Activated CD4-positive, CD25-positive, alpha-beta regulatory T cell treated with anti-CD3 and anti-CD28 coated beads, Interleukin-2, amount 50 U/mL, for 24 hours (primary cell): Measurements from ENCODE around the gene ANO4.

ENCODE experiments used
- ATAC-seq, 2 donors: fragments of 150-1000 bp; cut with Tn5 transposase; one replicate each; pipeline ENCODE4 v1.10.0; 2021; ENCODE audit warnings: mild to moderate bottlenecking in 1 of 2, moderate library complexity in 1 of 2

ANO4 gene

DNA sequence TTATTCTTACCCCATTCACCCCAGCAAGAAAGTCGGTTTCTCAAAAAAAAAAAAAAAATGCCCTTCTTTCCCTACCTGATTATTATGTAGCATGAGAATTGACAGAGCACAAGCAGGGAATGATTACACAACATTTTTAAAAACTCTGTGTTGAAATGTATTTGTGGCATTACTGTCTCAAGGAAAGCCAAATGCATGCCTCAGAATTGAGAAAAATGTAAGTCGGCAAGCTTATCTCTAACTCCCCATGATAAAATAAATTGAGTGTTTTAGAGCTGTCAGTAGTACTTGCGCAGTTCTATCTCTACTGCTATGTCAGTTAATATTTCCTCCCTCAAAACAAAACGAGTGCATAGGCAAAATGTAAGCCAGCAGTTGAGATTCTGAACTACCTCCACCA, 25.7 kb downstream of the ANO4 start:
- ATAC-seq: no peak

DNA sequence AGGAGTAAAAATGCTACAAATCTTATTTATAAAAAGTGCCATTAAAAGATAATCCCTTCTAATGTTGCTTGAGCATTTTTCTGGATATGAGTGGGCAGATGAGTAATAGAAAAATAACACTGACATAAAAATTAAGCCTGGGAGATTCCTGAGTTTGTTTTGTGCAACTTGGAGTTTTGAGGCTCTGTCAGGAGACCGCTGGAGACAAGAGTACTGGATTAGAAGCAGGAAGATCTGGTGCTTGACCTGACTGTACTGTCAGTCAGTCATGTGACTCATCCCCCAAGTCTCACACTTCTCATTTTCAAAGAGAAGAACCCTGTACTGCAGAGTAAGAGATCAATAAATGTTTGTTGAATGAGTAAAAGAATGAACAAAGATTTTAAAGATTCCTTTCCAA, 29.4 kb downstream of the ANO4 start:
- no peak for ATAC-seq

- no peak for ATAC-seq
Observed at GRCh38 chr12:100824476-100824875, 29.9 kb downstream of the ANO4 start.

DNA sequence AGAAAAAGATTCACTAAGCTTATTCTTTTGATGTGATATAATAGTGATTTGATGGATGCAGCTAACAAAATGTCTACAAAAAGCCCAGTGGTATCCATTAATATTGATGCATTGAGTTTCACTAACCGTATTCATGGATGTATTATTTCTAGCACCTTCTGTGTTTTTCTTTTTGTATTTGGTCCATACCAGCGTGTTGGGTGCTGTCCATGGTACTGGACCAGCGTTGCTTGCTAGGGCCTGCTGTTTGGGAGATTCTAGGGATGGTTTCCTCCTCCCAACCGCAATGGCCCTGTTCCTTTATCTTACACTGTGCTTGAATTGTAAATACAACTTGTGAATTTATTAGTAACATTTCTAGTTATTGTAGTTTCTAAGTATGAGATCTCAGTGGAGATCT, 31.7 kb downstream of the ANO4 start:
- no peak for ATAC-seq

DNA sequence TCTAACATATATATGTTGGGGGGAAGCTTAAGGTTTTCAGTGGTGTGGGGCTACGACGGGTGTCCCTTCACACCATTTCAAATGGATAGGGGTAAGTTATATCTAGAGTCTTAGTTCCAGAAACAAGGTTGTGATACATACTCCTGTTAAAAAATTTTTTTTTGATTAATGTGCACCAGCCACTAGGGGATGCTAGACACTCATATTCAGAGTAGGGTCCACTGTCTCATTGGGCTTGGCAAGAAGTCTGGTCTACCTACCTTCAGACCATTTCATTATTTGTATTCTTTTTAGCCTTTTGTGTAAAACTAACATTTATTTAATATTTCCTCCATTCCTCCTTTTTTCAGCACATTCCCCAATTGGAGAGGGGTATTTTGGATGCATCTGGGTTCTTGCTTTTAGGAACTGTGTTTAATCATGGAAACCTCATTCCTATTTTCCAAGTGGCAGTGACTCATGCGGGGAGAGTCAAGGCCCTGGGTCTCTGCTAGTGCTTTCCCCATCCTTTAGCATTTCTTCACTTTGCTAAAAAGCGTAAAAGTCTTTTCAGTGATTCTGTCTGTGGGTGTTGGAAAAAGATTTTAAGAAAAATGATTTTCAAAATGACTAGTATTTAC, 33.4 kb downstream of the ANO4 start:
- ATAC-seq: no peak

DNA sequence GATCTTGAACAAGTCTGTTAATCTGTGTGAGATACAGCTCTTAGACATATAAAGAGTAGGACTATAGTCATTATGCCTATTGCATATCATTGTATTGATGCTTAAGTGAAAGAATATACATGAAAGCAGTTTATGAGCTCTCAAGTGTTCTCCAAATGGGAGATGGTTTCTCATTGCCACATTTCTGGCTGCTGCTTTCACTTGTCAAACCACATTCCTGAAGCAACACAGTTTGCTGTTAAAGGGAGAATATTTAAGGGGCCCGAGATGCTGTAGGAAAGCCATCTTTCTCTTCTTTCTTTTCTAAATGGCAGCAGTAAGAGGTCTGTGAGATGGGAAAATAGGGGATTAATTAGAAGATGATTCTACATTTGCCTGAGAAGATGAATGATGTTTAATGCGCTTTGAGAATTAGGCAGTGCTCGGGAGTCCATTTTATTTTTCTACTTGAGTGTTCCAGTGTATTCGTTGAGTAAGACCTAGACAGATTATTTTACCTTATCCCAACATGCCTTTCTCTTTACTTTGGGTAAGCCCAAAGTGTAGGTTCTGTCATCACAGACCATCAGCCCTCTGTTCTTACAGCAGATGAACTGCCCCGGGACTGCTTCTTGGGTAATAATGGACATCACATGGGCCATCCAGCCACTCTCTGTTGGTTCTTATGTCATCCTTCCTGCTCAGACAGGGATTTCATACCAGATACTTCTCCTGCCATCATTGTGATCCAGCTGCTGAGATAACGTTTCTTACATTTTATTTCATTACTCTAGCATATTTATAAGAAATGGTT, 35.6 kb downstream of the ANO4 start:
- no peak for ATAC-seq

- no peak for ATAC-seq
Observed at GRCh38 chr12:100833282-100833681, 38.7 kb downstream of the ANO4 start.

GRCh38 chr12:100840748-100841147, 46.2 kb downstream of the ANO4 start:
- no peak for ATAC-seq

- no peak for ATAC-seq
Observed at GRCh38 chr12:100842156-100842555, 47.6 kb downstream of the ANO4 start.

GRCh38 chr12:100843061-100843460, 48.5 kb downstream of the ANO4 start:
- no peak for ATAC-seq

DNA sequence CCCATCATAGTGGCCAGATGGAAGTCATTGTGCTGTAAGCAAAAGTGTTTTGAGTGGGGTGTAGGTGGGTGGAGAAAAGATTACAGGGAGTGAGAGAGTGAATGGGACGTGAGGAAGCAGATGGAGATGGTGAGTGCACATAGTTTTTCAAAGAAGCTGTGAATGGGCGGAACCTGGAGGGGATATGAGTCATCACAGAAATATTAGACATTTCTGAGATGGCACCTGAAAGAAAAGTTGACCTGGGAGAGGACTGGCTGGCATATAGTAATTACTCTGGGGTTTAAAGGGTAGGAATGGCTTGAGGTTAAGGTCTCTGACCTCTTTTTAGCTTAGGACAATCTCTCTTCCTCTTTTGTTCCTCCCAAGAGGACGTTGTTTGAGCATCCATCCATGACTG, 50.5 kb downstream of the ANO4 start:
- ATAC-seq: no peak

GRCh38 chr12:100851637-100852036, 57.1 kb downstream of the ANO4 start:
- no peak for ATAC-seq

- ATAC-seq: no peak
Observed at GRCh38 chr12:100857418-100857817, 62.8 kb downstream of the ANO4 start.

GRCh38 chr12:100857971-100858370, 63.4 kb downstream of the ANO4 start:
- no peak for ATAC-seq

DNA sequence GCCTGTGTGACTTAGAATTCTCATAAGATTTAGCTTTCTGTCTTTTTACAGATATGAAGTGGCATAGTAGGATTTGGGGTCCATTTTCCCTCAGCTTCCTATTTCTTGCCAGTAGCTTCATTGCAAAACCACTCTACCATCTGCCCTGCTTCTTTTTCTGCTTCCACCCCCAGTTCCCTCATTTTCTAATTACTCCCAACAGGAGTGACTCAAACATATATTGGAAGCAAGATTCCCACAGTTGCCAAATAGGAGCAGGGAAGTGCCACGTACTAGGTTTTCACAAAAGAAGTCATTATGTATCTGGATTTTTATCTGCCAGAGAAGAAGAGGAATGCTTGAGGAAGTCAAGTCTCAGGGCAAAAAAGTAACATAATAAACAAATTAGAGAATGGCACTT, 64.1 kb downstream of the ANO4 start:
- ATAC-seq: no peak

DNA sequence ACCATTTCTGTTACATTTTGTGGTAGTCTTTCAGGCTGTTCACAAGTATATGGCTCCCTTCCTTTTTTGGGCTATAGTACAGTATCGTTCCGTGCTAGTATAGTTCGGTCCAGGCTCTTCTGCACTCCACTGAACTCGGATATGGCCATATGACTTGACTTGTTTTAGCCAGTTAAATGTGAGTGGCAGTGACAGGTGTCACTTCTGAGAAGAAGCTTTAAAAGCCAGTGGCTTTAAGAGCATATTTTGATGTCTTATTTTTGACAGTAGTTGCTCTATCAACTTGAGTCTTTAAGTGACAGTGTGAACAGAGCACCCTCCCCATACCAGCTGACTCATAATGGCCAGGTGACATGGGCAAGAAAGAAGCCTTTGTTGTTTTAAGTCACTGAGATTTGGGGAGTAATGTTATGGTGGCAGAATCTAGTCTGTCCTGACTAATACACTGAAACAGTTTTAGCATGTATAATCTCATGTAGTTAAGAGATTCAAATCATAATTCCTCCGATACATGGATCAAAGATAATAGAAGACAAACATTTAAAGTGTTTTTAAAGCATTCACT, 64.6 kb downstream of the ANO4 start:
- ATAC-seq: no peak

DNA sequence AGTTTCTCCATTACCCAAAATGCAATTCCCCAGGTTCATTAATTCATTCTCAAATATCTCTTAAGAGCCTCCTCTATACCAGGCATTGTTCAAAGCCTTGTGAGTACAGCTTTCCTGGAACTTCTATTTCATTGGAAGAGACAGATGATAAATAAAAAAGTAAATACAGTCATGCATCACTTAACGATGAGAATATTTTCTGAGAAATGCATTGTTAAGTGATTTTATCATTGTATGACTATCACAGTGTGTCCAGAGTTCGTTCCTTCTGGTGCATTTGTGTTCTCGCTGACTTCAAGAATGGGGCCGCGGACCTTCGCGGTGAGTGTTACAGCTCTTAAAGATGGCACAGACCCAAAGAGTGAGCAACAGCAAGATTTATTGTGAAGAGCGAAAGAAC, 66.0 kb downstream of the ANO4 start:
- ATAC-seq: no peak

DNA sequence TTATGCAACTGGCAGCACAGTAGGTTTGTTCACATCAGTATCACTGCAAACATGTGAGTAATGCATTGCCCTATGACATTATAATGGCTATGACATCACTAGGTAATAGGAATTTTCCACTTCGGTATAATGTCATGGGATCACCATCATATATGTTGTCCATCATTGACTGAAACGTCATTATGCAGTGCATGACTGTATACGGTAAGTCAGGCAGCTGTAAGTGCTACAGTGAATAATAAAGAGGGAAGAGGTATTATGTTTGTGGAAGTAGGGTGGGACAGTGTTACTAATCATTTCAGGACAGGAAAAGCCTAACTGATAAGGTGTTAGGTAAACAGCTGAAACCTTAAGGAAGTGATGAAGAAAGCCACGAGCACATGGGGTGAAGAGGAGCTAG, 68.1 kb downstream of the ANO4 start:
- no peak for ATAC-seq

DNA sequence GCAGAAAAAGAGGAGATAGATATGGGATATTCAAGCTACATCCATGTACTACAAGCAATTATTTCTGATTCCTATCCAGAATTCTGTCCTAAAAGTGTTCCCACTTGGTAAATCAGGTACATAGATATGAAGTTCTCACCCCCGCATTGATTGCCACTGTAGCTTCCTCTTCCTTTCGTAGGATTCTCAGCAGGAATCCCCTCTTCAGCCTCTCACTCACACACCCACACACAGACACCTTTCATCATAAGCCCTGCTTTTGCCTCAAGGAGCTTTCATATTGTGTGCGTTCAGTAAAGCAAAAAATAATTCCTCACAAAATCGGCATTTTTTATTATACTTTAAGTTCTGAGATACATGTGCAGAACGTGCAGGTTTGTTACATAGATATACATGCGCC, 69.8 kb downstream of the ANO4 start:
- no peak for ATAC-seq

GRCh38 chr12:100867639-100868393, 73.2 kb downstream of the ANO4 start:
- ATAC-seq: no peak

- ATAC-seq: no peak
Observed at GRCh38 chr12:100868487-100868886, 73.9 kb downstream of the ANO4 start.

DNA sequence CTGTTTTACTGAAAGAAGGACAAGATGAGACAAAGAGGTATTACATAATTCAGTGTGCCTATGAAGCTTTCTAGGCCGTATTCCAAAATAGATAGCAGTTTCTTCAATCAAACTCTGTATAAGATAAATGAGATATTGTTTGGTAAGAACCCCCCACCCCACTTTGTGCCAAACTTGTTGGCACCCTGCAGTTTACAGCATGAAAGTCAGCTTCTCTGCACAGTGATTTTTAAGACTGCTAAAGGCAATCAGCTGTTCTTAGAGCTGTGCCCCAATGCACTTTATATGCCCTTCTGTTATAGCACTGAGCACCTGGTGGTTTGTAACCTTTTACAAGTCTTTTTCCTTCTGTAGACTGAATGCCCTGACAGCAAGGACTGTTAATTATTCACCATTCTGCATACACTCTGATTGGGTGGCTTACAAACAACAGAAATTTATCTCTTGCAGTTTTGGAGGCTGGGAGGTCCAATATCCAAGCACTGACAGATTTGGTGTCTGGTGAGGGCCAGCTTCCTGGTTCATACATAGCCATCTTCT, 76.7 kb downstream of the ANO4 start:
- no peak for ATAC-seq

DNA sequence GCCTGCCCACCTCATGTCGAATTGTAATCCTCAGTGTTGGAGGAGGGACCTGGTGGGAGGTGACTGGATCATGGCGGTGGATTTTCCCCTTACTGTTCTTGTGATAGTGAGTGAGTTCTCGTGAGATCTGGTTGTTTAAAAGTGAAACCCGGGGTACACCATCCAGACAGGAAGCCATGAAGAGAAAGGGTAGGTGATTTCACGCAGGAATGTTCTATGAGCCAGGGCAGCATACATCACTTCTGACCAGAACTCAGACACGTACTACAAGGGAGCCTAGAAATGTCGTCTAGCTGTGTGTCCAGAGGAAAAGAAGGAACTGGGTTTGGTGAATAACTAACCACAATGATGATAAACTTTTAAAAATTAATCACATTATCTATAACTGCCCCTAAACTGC, 80.6 kb downstream of the ANO4 start:
- no peak for ATAC-seq
